ENCODE data around the gene ST6GALNAC2.
"Not testable (repeated sequence)": the region's sequence is repeated elsewhere in the genome, so short reads cannot be mapped to it uniquely, and the experiment has no call there.

ST6GALNAC2 gene

GRCh38 chr17:76538941-76539570 lies 46.6 kb downstream of the ST6GALNAC2 start:
- DNase-seq: no peak

GRCh38 chr17:76538281-76538931 lies 47.3 kb downstream of the ST6GALNAC2 start:
- DNase-seq: no peak

- DNase-seq: no peak
Observed at GRCh38 chr17:76537578-76538280, 47.9 kb downstream of the ST6GALNAC2 start, which contains the start of gene CYGB. CYGB (minus strand) TSS chr17:76537709; CDS start chr17:76537542, 167 bp downstream.

- no peak for DNase-seq
Observed at GRCh38 chr17:76537288-76537577, 48.4 kb downstream of the ST6GALNAC2 start.

- DNase-seq: no peak
Observed at GRCh38 chr17:76536511-76537287, 49.0 kb downstream of the ST6GALNAC2 start.

- DNase-seq: no peak
Observed at GRCh38 chr17:76535788-76536510, 49.7 kb downstream of the ST6GALNAC2 start.

GRCh38 chr17:76534831-76535732 lies 50.6 kb downstream of the ST6GALNAC2 start:
- DNase-seq: no peak

GRCh38 chr17:76533640-76534359 lies 51.9 kb downstream of the ST6GALNAC2 start:
- not testable (repeated sequence) for DNase-seq

GRCh38 chr17:76532072-76532651 lies 53.5 kb downstream of the ST6GALNAC2 start:
- no peak for DNase-seq

GRCh38 chr17:76531486-76532038 lies 54.1 kb downstream of the ST6GALNAC2 start:
- DNase-seq: no peak

GRCh38 chr17:76530811-76531485 lies 54.7 kb downstream of the ST6GALNAC2 start:
- no peak for DNase-seq

- no peak for DNase-seq
Observed at GRCh38 chr17:76530095-76530723, 55.5 kb downstream of the ST6GALNAC2 start.

GRCh38 chr17:76529224-76530094 lies 56.2 kb downstream of the ST6GALNAC2 start:
- no peak for DNase-seq

GRCh38 chr17:76528528-76529223 lies 57.0 kb downstream of the ST6GALNAC2 start:
- DNase-seq: no peak

GRCh38 chr17:76528156-76528527 lies 57.5 kb downstream of the ST6GALNAC2 start:
- DNase-seq: no peak

GRCh38 chr17:76527430-76528111 lies 58.1 kb downstream of the ST6GALNAC2 start:
- peak; percentile 32 for DNase-seq

GRCh38 chr17:76527016-76527415 lies 58.6 kb downstream of the ST6GALNAC2 start:
- DNase-seq: not testable (repeated sequence)
